GM19452 (cell line): ENCODE measurements around the gene SLC28A2.

ENCODE experiments used
- ATAC-seq: cut with Tn5 transposase; IDR thresholded peaks from one replicate; pipeline ENCODE4 v1.9.1; 2021; ENCODE audit not compliant: unreplicated experiment

The SLC28A2 gene

GRCh38 chr15:45320581-45321205 is 68.7 kb downstream of the SLC28A2 start:
- no peak for ATAC-seq

- no peak for ATAC-seq
Measured at GRCh38 chr15:45326280-45326679, 74.2 kb downstream of the SLC28A2 start.

- ATAC-seq, result no peak
Measured at GRCh38 chr15:45326741-45327140, 74.7 kb downstream of the SLC28A2 start.
